HEK293 (cell line): ENCODE data around the gene PIGM.

Source experiments
- EGR2 ChIP-seq: fragments of 450-650 bp; formaldehyde crosslinking; IDR thresholded peaks from 2 replicates; pipeline ENCODE4 v1.5.1; 2016; ENCODE audit warnings: low read depth, missing biosample characterization, missing genetic modification characterization
- FEZF1 ChIP-seq: fragments of 450-650 bp; formaldehyde crosslinking; IDR thresholded peaks from 2 replicates; pipeline ENCODE4 v1.5.1; 2016; ENCODE audit warnings: missing biosample characterization, missing genetic modification characterization
- GLI2 ChIP-seq: fragments of 450-650 bp; formaldehyde crosslinking; IDR thresholded peaks from 2 replicates; pipeline ENCODE4; 2017; ENCODE audit warnings: missing biosample characterization, missing genetic modification characterization, low read depth, borderline replicate concordance
- GLI4 ChIP-seq: fragments of 450-650 bp; formaldehyde crosslinking; IDR thresholded peaks from 2 replicates; pipeline ENCODE4 v1.5.1; 2016; ENCODE audit warnings: missing biosample characterization, missing genetic modification characterization
- HOXA7 ChIP-seq: sonication (generic); formaldehyde crosslinking; IDR thresholded peaks from 2 replicates; pipeline ENCODE4 v1.8.1; 2022; ENCODE audit warnings: missing genetic modification reagents, borderline replicate concordance
- KLF10 ChIP-seq: fragments of 450-650 bp; IDR thresholded peaks from 2 replicates; pipeline ENCODE4 v1.5.1; 2018; ENCODE audit warnings: missing biosample characterization, mild to moderate bottlenecking, missing genetic modification characterization
- OSR2 ChIP-seq: fragments of 450-650 bp; formaldehyde crosslinking; IDR thresholded peaks from 2 replicates; pipeline ENCODE4 v1.5.1; 2016; ENCODE audit warnings: missing biosample characterization, missing genetic modification characterization
- OVOL3 ChIP-seq: fragments of 450-650 bp; formaldehyde crosslinking; IDR thresholded peaks from 2 replicates; pipeline ENCODE4 v1.5.1; 2016; ENCODE audit warnings: missing biosample characterization, missing genetic modification characterization
- PRDM10 ChIP-seq: fragments of 450-650 bp; formaldehyde crosslinking; IDR thresholded peaks from 2 replicates; pipeline ENCODE4 v1.5.1; 2016; ENCODE audit warnings: missing biosample characterization, missing genetic modification characterization
- YY2 ChIP-seq: fragments of 450-650 bp; formaldehyde crosslinking; IDR thresholded peaks from 2 replicates; pipeline ENCODE4 v1.5.1; 2016; ENCODE audit warnings: missing biosample characterization, missing genetic modification characterization
- ZFP41 ChIP-seq: fragments of 450-650 bp; formaldehyde crosslinking; IDR thresholded peaks from 2 replicates; pipeline ENCODE4 v1.5.1; 2016; ENCODE audit warnings: missing biosample characterization, missing genetic modification characterization, borderline replicate concordance
- ZNF146 ChIP-seq: fragments of 450-650 bp; formaldehyde crosslinking; IDR thresholded peaks from 2 replicates; pipeline ENCODE4 v1.5.1; 2016; ENCODE audit warnings: missing biosample characterization, missing genetic modification characterization
- ZNF19 ChIP-seq: fragments of 450-650 bp; formaldehyde crosslinking; IDR thresholded peaks from 2 replicates; pipeline ENCODE4; 2016; ENCODE audit warnings: missing biosample characterization, missing genetic modification characterization, low read depth
- ZNF2 ChIP-seq: fragments of 450-650 bp; formaldehyde crosslinking; IDR thresholded peaks from 2 replicates; pipeline ENCODE4 v1.5.1; 2016; ENCODE audit warnings: missing biosample characterization, missing genetic modification characterization
- ZNF221 ChIP-seq: fragments of 450-650 bp; formaldehyde crosslinking; IDR thresholded peaks from 2 replicates; pipeline ENCODE4 v1.5.1; 2017; ENCODE audit warnings: missing biosample characterization, missing genetic modification characterization, borderline replicate concordance
- ZNF23 ChIP-seq: fragments of 450-650 bp; formaldehyde crosslinking; IDR thresholded peaks from 2 replicates; pipeline ENCODE4 v1.5.1; 2016; ENCODE audit warnings: missing biosample characterization, missing genetic modification characterization, borderline replicate concordance
- ZNF280C ChIP-seq: fragments of 450-650 bp; formaldehyde crosslinking; IDR thresholded peaks from 2 replicates; pipeline ENCODE4 v1.5.1; 2016; ENCODE audit warnings: missing biosample characterization, missing genetic modification characterization
- ZNF311 ChIP-seq: fragments of 450-650 bp; formaldehyde crosslinking; IDR thresholded peaks from 2 replicates; pipeline ENCODE4 v1.5.1; 2017; ENCODE audit warnings: missing biosample characterization, missing genetic modification characterization, borderline replicate concordance
- ZNF324 ChIP-seq: fragments of 450-650 bp; formaldehyde crosslinking; IDR thresholded peaks from 2 replicates; pipeline ENCODE4 v1.5.1; 2016; ENCODE audit warnings: missing biosample characterization, missing genetic modification characterization
- ZNF341 ChIP-seq: fragments of 450-650 bp; formaldehyde crosslinking; IDR thresholded peaks from 2 replicates; pipeline ENCODE4; 2016; ENCODE audit warnings: low read depth, missing biosample characterization, missing genetic modification characterization
- ZNF37A ChIP-seq: fragments of 450-650 bp; IDR thresholded peaks from 2 replicates; pipeline ENCODE4 v1.5.1; 2018; ENCODE audit warnings: missing biosample characterization, missing genetic modification characterization
- ZNF394 ChIP-seq: fragments of 450-650 bp; formaldehyde crosslinking; IDR thresholded peaks from 2 replicates; pipeline ENCODE4 v1.5.1; 2016; ENCODE audit warnings: missing biosample characterization, missing genetic modification characterization, mild to moderate bottlenecking, moderate library complexity, borderline replicate concordance
- ZNF423 ChIP-seq: fragments of 450-650 bp; formaldehyde crosslinking; IDR thresholded peaks from 2 replicates; pipeline ENCODE4 v1.5.1; 2016; ENCODE audit warnings: missing biosample characterization, missing genetic modification characterization
- ZNF488 ChIP-seq: fragments of 450-650 bp; formaldehyde crosslinking; IDR thresholded peaks from 2 replicates; pipeline ENCODE4 v1.5.1; 2016; ENCODE audit warnings: missing biosample characterization, missing genetic modification characterization
- ZNF510 ChIP-seq: fragments of 450-650 bp; formaldehyde crosslinking; IDR thresholded peaks from 2 replicates; pipeline ENCODE4 v1.5.1; 2018; ENCODE audit warnings: mild to moderate bottlenecking, missing genetic modification characterization, missing biosample characterization; ENCODE audit not compliant: insufficient replicate concordance
- ZNF654 ChIP-seq: fragments of 450-650 bp; formaldehyde crosslinking; IDR thresholded peaks from 2 replicates; pipeline ENCODE4 v1.5.1; 2016; ENCODE audit warnings: low read depth, missing biosample characterization, missing genetic modification characterization
- ZNF658 ChIP-seq: fragments of 450-650 bp; formaldehyde crosslinking; IDR thresholded peaks from 2 replicates; pipeline ENCODE4; 2016; ENCODE audit warnings: missing biosample characterization, missing genetic modification characterization
- ZNF704 ChIP-seq: fragments of 450-650 bp; formaldehyde crosslinking; IDR thresholded peaks from 2 replicates; pipeline ENCODE4 v1.5.1; 2016; ENCODE audit warnings: missing biosample characterization, missing genetic modification characterization
- ZNF707 ChIP-seq: fragments of 450-650 bp; formaldehyde crosslinking; IDR thresholded peaks from 2 replicates; pipeline ENCODE4 v1.5.1; 2016; ENCODE audit warnings: missing biosample characterization, missing genetic modification characterization
- ZNF776 ChIP-seq: fragments of 450-650 bp; formaldehyde crosslinking; IDR thresholded peaks from 2 replicates; pipeline ENCODE4 v1.5.0; 2017; ENCODE audit warnings: missing biosample characterization, missing genetic modification characterization, borderline replicate concordance
- ZNF785 ChIP-seq: fragments of 450-650 bp; formaldehyde crosslinking; IDR thresholded peaks from 2 replicates; pipeline ENCODE4 v1.5.1; 2016; ENCODE audit warnings: missing biosample characterization, missing genetic modification characterization
- ZSCAN4 ChIP-seq: fragments of 450-650 bp; formaldehyde crosslinking; IDR thresholded peaks from 2 replicates; pipeline ENCODE4 v1.5.1; 2017; ENCODE audit warnings: missing biosample characterization, missing genetic modification characterization

Gene PIGM

GRCh38 chr1:160031365-160032164 is at the start of gene PIGM (continued):
- TF ChIP-seq EGR2 (tag by site-specific recombination) (peak; percentile 82), ZNF280C (tag by site-specific recombination) (no peak), OSR2 (tag by site-specific recombination) (peak; percentile 68; the same call in 1 of the 2 replicates), ZNF324 (no peak), KLF10 (tag by site-specific recombination) (peak; percentile 59), ZNF2 (no peak), ZNF37A (tag by site-specific recombination) (no peak), YY2 (tag by site-specific recombination) (peak; percentile 43; the same call in 1 of the 2 replicates), ZNF707 (tag by site-specific recombination) (no peak), ZSCAN4 (tag by site-specific recombination) (no peak), ZNF23 (tag by site-specific recombination) (no peak), ZNF488 (tag by site-specific recombination) (no peak), OVOL3 (tag by site-specific recombination) (0 out of 2 replicates have a peak, but pooled peaks have one; percentile 21), ZNF704 (tag by site-specific recombination) (no peak), ZNF311 (tag by site-specific recombination) (no peak), ZNF654 (tag by site-specific recombination) (no peak), ZNF394 (tag by site-specific recombination) (no peak; the same call in 1 of the 2 replicates), GLI2 (tag by site-specific recombination) (no peak), ZNF341 (tag by site-specific recombination) (peak; percentile 78), ZNF19 (tag by site-specific recombination) (no peak), ZNF658 (tag by site-specific recombination) (no peak), ZNF776 (tag by site-specific recombination) (no peak), HOXA7 (no peak), PRDM10 (peak; percentile 77; the same call in 1 of the 2 replicates), ZNF146 (tag by site-specific recombination) (no peak), ZNF785 (tag by site-specific recombination) (no peak), ZNF221 (tag by site-specific recombination) (no peak), ZFP41 (no peak), ZNF510 (tag by site-specific recombination) (no peak), ZNF423 (no peak), FEZF1 (no peak), GLI4 (tag by site-specific recombination) (no peak; the same call in 1 of the 2 replicates)
